ENCODE results near the gene DMRTC2.
A peak's percentile ranks its signal among the peaks of the same experiment; 100 is the strongest.
"Not testable (repeated sequence)": the region's sequence is repeated elsewhere in the genome, so short reads cannot be mapped to it uniquely, and the experiment has no call there.

The DMRTC2 gene

DNA sequence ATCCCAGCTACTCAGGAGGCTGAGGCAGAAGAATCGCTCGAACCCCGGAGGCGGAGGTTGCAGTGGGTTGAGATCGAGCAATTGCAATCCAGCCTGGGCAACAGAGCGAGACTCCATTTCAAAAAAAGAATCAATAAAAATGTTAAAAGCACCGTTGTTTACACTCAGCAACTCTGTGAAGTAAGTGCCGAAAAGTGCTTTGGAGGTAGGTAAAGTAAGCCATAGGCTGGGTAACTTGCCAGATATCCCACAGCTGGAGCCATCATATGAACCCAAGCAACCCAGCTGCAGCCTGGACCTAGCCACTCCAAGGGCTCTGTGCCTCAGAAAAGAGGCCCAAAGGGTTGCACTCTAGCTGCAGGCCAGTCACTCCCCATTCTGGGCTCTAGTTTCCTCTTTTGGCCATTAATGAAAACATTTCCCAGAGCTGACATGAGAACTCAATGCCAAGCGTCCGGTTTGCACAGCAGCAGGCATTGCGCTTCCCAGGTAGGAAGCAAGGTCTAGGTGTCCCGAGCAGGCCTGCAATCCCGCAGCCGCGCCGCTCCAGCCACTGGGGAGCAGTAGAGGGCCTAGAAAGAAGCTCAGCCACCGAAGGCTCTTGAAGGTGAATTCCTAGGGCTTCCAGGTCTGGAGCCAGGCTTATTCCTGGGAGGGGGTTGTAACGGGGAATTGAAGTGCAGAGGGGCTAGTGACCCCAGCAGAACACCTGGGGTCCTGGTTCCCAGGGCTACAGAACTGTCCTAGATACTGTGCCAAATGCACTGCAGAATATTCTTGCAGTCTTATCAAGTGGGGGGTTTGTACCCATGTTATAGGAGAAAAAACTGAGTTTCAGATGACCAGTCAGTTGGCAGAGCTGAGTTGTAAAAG lies 28.2 kb downstream of the DMRTC2 start:
- TF ChIP-seq POLR2AphosphoS5 (IDR thresholded peaks at IDR 0.05; ENCODE audit: low read depth, low read length), result peak; percentile 72
- TF ChIP-seq POLR2A (IDR thresholded peaks at IDR 0.05; ENCODE audit: low read depth, low read length), result peak; percentile 42; the same call in 1 of the 2 replicates
- TF ChIP-seq TAF1 (IDR thresholded peaks at IDR 0.05; ENCODE audit: borderline replicate concordance, low read depth, low read length), result no peak
- DNase-seq (ENCODE audit: insufficient read length), result no peak
- FAIRE-seq, result peak; percentile 75

DNA sequence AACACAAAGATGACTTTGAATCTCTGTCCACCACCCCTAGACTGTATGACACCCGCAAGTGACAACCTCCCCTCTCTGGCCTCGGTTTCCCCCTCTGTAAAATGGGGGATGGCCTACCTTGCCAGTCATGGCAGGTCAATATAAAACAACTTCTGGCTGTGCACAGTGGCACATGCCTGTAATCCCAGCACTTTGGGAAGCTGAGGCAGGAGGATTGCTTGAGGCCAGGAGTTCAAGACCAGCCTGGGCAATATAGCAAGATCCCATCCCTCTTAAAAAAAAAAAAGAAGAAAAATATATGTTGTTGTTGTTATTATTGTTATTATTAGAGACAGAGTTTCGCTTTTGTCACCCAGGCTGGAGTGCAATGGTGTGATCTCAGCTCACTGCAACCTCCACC lies 31.1 kb downstream of the DMRTC2 start:
- not testable (repeated sequence) for FAIRE-seq; DNase-seq (ENCODE audit: insufficient read length)

DNA sequence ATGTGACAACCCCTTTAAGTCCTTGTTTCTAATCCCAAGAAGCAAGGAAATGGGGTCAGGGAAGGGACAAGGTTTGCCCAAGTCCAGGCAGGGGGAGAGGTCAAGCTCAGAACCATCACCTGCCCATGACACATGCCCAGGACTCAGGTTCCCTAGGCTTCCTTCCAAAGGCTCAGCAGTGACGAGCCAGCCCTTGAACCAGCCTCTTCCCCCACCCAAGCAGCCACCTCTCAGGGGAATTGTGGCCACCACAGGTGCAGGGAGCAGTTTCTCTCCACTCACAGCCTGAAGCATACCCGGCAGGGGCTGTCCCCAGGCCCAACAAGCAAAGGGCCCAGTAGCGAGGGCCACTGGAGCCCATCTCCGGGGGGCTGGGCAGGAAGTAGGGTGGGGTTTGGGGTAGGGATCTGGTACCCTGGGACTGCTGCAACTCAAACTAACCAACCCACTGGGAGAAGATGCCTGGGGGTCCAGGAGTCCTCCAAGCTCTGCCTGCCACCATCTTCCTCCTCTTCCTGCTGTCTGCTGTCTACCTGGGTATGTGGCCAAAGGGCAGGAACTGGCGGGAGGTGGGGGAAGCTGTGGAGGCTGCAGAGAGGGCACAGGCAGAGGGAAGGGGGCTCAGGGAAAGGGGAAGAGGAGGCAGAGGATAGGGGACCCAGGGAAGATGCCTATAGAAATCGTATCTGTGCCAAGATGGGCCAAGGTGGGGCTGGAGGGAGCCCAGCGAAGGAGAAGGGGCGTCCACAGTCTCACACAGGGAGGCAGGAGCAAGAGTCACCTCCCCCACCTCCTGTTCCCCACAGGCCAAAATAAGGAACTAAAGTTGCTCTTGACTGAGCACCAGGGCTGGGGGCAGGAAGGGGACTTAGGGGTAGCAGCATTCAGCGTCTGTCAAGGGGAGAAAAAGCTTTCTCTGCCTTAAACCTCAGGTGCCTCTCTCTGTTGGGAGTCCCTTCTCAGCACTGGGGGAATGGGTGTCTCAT lies 32.3 kb downstream of the DMRTC2 start, which contains the start of gene CD79A:
CD79A (plus strand) TSS at position 433 of the 986 bp plus-strand sequence; CDS start at position 459, 26 bp downstream.
- TF ChIP-seq POLR2AphosphoS5 (IDR thresholded peaks at IDR 0.05; ENCODE audit: low read depth, low read length), result peak; percentile 83
- TF ChIP-seq POLR2A (IDR thresholded peaks at IDR 0.05; ENCODE audit: low read depth, low read length), result peak; percentile 83
- TF ChIP-seq TAF1 (IDR thresholded peaks at IDR 0.05; ENCODE audit: borderline replicate concordance, low read depth, low read length), result peak; percentile 62; the same call in 1 of the 2 replicates
- FAIRE-seq (peak; percentile 99), DNase-seq (ENCODE audit: insufficient read length) (peak; percentile 71)

DNA sequence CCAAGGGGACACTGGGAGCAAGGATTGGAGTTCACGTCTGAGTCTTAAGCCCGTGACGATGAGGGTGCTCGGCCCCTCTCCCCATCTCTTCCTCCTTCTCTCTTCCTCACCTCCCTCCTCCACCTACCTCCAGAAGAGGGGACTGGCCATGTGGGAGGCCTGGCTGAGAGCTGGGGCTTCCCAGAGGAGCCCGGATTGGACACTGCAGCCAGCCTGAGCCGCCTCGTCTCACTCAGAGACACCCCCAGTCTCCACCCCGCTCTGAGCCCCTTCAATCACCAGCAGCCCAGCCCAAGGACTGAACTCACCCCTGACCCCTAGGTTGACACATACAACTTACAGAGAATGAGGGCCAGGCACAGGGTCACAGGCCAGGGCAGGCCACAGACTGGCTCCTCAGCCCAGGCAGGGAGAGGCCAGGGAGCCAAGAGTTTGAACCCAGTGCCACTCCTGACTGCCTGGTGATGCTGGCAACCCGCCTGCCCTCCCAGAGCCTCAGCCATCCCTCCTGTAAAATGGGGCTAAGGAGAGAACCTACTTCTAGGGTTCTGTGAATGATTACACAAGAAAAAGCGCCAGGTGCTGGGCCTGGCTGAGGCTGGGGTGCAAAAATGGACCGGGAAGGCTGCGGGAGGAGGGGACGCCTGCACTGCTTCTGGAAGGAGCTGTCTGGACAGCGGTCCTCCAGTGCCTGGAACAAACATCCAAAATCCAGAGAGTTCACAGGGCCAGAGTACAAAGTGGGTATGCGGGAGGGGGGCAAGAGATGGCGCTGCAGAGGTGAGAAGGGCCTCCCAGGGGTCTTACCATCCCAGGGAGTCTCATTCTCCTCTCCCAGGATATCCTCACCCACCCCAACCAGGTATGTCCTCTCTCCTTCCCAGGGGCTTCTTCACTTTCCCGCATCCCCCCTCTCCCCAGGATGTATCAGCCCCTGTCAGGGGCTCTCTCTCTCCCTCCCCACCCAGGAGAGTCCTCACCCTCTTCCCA lies 33.4 kb downstream of the DMRTC2 start:
- TF ChIP-seq TAF1 (IDR thresholded peaks at IDR 0.05; ENCODE audit: borderline replicate concordance, low read depth, low read length) (peak; percentile 77; the same call in 1 of the 2 replicates), POLR2AphosphoS5 (IDR thresholded peaks at IDR 0.05; ENCODE audit: low read depth, low read length) (peak; percentile 89), POLR2A (IDR thresholded peaks at IDR 0.05; ENCODE audit: low read depth, low read length) (peak; percentile 83)
- DNase-seq (ENCODE audit: insufficient read length) (no peak), FAIRE-seq (no peak)

DNA sequence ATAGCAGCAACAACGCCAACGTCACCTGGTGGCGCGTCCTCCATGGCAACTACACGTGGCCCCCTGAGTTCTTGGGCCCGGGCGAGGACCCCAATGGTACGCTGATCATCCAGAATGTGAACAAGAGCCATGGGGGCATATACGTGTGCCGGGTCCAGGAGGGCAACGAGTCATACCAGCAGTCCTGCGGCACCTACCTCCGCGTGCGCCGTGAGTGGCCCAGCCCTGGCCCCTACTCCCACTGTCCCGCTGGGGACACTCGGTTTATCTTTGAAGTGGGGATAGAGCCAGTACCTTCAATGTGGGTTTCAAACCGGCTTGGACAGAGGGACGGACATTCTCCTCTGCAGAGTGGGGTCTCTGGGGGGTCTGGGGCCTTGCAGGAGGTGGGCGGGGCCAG lies 34.2 kb downstream of the DMRTC2 start:
- TF ChIP-seq POLR2A (IDR thresholded peaks at IDR 0.05; ENCODE audit: low read depth, low read length) (no peak), TAF1 (IDR thresholded peaks at IDR 0.05; ENCODE audit: borderline replicate concordance, low read depth, low read length) (no peak), POLR2AphosphoS5 (IDR thresholded peaks at IDR 0.05; ENCODE audit: low read depth, low read length) (no peak)
- no peak for FAIRE-seq
- DNase-seq (ENCODE audit: insufficient read length), result no peak

DNA sequence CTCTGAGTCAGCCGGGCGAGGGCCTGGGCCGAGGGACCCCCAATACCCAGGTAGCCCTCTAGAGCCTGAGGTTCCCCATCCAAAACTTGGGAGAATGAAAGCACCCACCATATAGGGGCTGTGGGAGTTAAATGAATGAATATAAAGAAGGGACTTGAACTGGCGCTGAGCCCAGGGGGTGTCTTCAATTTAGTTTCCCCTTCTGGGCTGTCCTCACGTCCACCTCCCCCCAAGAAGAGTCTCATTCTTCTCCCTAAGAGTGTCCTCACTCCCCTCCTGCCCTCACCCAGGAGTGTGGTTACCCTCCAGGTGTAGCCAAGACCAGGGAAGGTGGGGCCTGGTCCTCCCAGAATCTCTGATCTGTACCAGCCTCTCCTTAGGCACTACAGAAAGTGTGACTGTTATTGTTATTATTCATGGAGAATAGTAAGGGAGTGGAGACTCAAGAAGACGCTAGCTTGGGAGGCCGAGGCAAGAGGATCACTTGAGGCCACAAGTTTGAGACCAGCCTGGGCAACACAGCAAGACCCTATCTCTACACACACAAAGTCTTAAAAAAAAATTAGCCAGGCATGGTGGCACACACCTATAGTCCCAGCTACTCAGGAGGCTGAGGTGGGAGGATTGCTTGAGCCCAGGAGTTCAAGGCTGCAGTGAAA lies 35.0 kb downstream of the DMRTC2 start:
- no peak for FAIRE-seq
- no peak for TF ChIP-seq POLR2A (IDR thresholded peaks at IDR 0.05; ENCODE audit: low read depth, low read length)
- no peak for TF ChIP-seq TAF1 (IDR thresholded peaks at IDR 0.05; ENCODE audit: borderline replicate concordance, low read depth, low read length)
- no peak for DNase-seq (ENCODE audit: insufficient read length)

DNA sequence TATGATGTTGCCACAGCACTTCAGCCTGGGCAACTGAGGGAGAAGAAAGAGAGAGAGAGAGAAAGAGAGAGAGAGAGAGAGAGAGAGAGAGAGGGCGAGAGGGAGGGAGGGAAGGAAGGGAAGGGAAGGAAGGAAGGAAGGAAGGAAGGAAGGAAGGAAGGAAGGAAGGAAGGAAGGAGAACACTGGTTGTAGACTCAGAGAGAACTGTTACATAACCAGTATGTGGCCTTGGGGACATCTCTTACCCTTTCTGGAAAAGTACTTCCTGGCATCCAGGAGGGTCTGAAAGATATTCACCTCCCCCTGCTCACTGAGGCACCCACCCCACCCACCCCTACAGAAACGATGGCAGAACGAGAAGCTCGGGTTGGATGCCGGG lies 35.5 kb downstream of the DMRTC2 start:
- no peak for FAIRE-seq
- TF ChIP-seq TAF1 (IDR thresholded peaks at IDR 0.05; ENCODE audit: borderline replicate concordance, low read depth, low read length) (no peak), POLR2A (IDR thresholded peaks at IDR 0.05; ENCODE audit: low read depth, low read length) (no peak), POLR2AphosphoS5 (IDR thresholded peaks at IDR 0.05; ENCODE audit: low read depth, low read length) (no peak)
- DNase-seq (ENCODE audit: insufficient read length), result no peak

DNA sequence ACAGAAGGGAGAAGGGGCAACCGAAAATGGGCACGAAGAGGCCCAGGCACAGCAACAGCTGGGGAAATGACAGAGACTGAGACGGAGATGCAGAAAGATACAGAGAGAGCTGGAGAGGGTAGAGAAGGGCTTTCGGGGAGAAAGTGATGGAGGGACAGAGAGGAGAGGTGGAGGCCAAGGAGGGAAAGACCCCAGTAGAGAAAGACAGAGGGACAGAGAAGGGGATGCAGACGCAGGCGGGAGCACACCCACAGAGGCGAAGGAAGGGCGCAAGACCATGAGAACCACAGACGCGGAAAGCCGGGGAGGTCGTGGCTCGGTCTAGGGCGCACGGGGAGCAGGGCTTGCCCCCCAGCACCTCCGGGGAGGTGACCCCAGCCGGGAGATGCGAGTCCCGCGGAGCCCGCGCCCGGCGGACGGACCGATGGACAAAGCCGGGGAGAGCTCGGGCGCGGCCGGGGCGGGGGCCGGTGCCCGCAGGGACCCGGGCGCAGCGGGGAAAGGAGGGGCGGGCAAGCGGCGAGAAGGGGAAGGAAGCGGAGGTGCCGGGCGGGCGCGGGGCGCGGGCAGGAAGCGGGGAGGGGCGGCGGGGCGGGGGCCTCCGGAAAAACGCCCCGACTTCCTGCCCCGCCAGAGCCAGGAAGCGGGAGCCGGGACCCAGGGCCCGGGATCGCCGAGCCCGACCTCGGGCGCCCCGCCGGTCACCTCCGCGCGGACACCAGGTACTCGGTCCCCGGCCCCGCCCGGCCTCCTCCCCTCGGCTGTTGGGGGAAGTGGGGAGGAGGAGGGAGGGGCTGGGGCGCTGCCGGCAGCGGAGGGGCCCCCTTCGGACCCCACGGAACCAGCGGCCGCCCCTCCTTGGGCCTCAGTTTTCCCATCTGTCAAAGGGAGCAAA lies 38.0 kb downstream of the DMRTC2 start, which contains the start of gene ARHGEF1:
ARHGEF1 (plus strand) TSS at position 617 of the 895 bp plus-strand sequence. CDS start 4,899 bp downstream, outside the sequence.
- peak; percentile 83 for FAIRE-seq
- TF ChIP-seq POLR2AphosphoS5 (IDR thresholded peaks at IDR 0.05; ENCODE audit: low read depth, low read length) (peak; percentile 70), POLR2A (IDR thresholded peaks at IDR 0.05; ENCODE audit: low read depth, low read length) (peak; percentile 64; the same call in 1 of the 2 replicates), TAF1 (IDR thresholded peaks at IDR 0.05; ENCODE audit: borderline replicate concordance, low read depth, low read length) (no peak)
- peak; percentile 68 for DNase-seq (ENCODE audit: insufficient read length)

DNA sequence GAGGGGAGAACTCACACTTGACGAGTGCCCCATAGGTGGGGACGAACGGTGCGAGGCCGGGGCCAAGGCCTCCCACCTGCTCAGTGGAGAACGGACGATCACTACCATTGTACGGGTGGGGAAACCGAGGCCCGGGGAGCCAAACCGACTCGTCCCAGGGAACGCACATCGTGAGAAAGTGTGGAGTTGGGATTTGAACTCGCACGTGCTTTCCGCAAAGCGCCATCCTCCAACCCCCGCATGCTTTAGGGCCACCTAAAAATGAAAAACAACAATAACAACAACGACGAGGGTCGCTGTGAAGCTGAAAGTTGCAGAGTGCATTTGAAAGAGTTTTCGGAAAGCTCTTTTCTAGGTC lies 38.6 kb downstream of the DMRTC2 start:
- DNase-seq (ENCODE audit: insufficient read length) (no peak), FAIRE-seq (no peak)
- no peak for TF ChIP-seq POLR2A (IDR thresholded peaks at IDR 0.05; ENCODE audit: low read depth, low read length)
- no peak; the same call in 1 of the 2 replicates for TF ChIP-seq POLR2AphosphoS5 (IDR thresholded peaks at IDR 0.05; ENCODE audit: low read depth, low read length)
- TF ChIP-seq TAF1 (IDR thresholded peaks at IDR 0.05; ENCODE audit: borderline replicate concordance, low read depth, low read length), result no peak
